Erythroblast (primary cell): ENCODE measurements around the gene STX11.

ENCODE experiments used
- GATA1 ChIP-seq: IDR thresholded peaks from 2 replicates; pipeline ENCODE4 v1.6.1; 2011; ENCODE audit warnings: low read depth, mild to moderate bottlenecking, control low read depth, low read length, moderate library complexity
- POLR2A ChIP-seq: IDR thresholded peaks from 2 replicates; pipeline ENCODE4 v1.6.1; 2011; ENCODE audit warnings: mild to moderate bottlenecking, low read length

- no peak for TF ChIP-seq POLR2A
- no peak for TF ChIP-seq GATA1
Observed at GRCh38 chr6:144140867-144141266, 9.4 kb upstream of the STX11 start.
